MM.1S (cell line): ENCODE data around the gene MATK.

Experiments used
- EZH2 ChIP-seq: fragments of 300-600 bp; sonication (generic); optimal IDR thresholded peaks from 2 replicates; pipeline ENCODE3; 2017; ENCODE audit warnings: low read depth, mild to moderate bottlenecking, antibody characterized with exemption, low read length, mixed read lengths
- TF ChIP-seq, protein P1 (sequence below): fragments of 300-600 bp; sonication (generic); IDR thresholded peaks from 2 replicates; pipeline ENCODE4 v1.5.1; 2016; ENCODE audit warnings: antibody characterized with exemption, low read length, mixed read lengths

DNA sequence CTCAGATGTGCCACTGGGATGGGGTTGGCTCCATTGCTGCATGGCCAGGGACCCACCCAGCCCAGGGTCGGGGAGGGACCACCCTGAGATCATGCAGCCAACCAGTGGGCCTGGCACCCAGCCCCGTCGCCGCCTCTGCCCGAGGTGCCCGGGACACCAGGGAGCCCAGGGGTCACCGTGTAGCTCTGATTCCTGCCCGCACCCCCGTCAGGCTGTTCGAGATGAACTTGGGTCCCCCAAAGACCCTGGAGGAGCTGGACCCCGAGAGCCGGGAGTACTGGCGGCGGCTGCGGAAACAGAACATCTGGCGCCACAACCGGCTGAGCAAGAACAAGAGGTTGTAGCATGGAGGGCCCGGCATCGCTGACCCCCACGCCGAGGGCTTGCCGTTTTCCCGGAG lies 19.1 kb downstream of the MATK start:
- TF ChIP-seq, protein P1, sequence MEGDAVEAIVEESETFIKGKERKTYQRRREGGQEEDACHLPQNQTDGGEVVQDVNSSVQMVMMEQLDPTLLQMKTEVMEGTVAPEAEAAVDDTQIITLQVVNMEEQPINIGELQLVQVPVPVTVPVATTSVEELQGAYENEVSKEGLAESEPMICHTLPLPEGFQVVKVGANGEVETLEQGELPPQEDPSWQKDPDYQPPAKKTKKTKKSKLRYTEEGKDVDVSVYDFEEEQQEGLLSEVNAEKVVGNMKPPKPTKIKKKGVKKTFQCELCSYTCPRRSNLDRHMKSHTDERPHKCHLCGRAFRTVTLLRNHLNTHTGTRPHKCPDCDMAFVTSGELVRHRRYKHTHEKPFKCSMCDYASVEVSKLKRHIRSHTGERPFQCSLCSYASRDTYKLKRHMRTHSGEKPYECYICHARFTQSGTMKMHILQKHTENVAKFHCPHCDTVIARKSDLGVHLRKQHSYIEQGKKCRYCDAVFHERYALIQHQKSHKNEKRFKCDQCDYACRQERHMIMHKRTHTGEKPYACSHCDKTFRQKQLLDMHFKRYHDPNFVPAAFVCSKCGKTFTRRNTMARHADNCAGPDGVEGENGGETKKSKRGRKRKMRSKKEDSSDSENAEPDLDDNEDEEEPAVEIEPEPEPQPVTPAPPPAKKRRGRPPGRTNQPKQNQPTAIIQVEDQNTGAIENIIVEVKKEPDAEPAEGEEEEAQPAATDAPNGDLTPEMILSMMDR, result no peak
- TF ChIP-seq EZH2, result no peak
